Activated CD4-positive, alpha-beta T cell treated with anti-CD3 and anti-CD28 coated beads, Interleukin-2, Interleukin-6, amounts not matched to agents 100 ng/mL and 50 ng/mL, durations not matched to agents 16 hours and 8 hours (primary cell): ENCODE measurements around the gene USP30.
A peak's percentile ranks its signal among the peaks of the same experiment; 100 is the strongest.

ENCODE experiments used
- DNase-seq: peaks from one replicate; pipeline ENCODE4 v3.0.0-alpha.2; 2020

USP30 gene

DNA sequence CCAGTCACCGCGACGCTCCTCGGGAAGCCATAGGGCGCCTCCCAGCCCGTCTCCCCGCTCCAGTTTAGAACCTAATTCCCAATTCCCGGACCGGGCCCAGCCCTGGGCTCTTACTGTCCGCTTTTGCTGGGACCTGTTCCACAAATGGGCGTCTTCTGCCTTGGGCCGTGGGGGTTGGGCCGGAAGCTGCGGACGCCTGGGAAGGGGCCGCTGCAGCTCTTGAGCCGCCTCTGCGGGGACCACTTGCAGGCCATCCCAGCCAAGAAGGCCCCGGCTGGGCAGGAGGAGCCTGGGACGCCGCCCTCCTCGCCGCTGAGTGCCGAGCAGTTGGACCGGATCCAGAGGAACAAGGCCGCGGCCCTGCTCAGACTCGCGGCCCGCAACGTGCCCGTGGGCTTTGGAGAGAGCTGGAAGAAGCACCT lies 45.8 kb downstream of the USP30 start:
- DNase-seq, result no peak

- DNase-seq, result no peak
Observed at GRCh38 chr12:109098651-109099050, 46.3 kb downstream of the USP30 start.

DNA sequence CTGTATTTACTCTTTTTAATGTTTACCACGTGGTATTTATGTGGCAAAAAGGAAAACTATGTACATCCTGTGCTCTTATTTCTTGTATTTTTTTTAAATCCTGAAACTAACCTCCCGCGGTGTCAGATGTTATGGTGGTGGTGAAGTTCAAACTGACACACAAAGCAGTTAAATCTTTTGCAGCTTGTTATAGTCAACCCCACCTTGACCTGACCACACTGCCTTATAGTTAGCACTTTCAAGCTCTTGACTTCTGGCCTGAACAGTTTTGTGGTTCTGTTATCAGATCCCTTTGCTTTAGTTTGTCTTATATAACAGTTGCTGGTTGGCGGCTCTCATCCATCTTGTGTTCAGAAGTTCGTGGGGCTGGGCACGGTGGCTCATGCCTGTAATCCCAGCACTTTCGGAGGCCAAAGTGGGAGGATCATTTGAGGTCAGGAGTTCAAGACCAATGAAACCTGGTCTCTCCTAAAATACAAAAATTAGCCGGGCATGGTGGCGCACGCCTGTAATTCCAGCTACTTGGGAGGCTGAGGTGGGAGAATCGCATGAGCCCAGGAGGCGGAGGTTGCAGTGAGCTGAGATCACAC lies 47.1 kb downstream of the USP30 start:
- DNase-seq, result no peak

- DNase-seq, result no peak
Observed at GRCh38 chr12:109100741-109101140, 48.4 kb downstream of the USP30 start.

DNA sequence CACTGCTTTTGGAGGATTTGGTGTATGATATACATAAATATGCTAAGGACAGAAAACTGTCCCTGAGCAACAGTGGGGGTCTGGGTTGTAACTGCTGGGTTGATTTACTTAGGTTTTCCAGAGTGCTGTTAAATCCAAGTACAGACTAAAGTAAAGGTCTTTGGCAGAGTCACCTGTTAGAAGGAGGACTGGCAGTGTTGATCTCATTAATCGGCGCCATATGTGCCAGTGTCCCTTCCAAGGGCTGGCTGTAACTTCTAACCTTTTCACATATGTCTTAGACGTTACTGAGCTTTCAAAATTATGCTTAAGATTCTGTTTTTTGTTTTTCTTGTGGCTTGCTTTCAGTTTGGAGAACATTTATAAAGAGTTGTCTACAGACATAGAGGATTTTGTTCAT lies 50.1 kb downstream of the USP30 start:
- no peak for DNase-seq

GRCh38 chr12:109105176-109105575 lies 52.8 kb downstream of the USP30 start:
- DNase-seq, result no peak

DNA sequence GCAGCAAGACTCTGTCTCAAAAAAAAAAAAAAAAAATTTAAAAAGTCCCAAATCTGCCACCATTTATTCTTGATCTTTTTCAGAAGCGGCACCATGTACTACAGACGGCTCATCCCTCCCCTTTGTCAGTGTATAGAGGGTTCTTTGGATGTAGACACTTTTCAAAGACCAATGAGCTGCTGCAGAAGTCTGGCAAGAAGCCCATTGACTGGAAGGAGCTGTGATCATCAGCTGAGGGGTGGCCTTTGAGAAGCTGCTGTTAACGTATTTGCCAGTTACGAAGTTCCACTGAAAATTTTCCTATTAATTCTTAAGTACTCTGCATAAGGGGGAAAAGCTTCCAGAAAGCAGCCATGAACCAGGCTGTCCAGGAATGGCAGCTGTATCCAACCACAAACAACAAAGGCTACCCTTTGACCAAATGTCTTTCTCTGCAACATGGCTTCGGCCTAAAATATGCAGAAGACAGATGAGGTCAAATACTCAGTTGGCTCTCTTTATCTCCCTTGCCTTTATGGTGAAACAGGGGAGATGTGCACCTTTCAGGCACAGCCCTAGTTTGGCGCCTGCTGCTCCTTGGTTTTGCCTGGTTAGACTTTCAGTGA lies 57.5 kb downstream of the USP30 start:
- DNase-seq, result no peak

GRCh38 chr12:109110988-109111495 lies 58.7 kb downstream of the USP30 start:
- peak; percentile 65 for DNase-seq

- no peak for DNase-seq
Observed at GRCh38 chr12:109112720-109113465, 60.5 kb downstream of the USP30 start.

DNA sequence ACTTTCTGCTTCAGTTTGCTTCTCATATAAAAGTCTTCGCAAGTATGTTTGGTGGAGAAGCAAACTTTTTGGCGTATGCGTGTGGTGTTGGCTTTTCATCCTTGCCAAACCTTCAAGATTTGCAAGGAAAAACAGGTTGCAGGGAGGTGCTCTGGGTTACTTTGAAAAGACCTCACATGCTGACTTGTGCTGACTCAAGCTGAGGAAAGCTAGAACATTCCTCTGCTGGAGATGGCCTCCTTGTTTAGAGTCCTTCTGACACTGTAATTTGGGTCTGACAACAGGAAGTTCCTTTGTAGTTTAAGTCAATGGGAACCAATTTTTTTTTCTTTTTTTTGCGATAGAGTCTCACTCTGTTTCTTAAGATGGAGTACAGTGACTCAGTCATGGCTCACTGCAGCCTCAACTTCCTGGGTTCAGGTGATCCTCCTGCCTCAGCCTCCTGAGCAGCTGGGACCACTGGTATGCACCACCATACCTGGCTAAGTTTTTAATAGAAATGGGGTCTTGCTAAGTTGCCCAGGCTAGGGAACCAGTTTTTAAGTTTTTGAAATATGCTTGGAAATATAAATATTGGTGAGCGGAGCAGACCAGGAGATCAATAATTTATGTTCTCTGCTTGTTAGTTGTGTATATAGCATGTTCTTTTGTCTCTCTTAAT lies 61.4 kb downstream of the USP30 start:
- no peak for DNase-seq

- DNase-seq, result no peak
Observed at GRCh38 chr12:109114644-109115043, 62.3 kb downstream of the USP30 start.

DNA sequence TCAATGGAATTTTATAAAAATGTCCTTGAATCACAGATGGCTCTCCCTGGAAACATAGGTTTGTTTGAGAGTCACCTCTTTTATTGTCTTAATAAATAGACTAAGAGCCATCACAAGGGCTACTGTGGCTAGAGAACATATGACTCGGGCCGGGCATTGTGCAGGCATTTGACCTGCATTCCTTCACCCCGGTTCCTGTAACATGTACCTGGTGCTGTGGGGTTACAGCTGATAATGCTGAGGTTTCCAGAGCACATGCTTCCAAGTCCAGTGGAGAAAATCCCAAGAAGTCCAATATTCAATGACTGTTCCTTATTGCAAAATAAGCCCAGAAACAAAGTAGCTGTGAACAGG lies 63.0 kb downstream of the USP30 start:
- DNase-seq, result no peak

- no peak for DNase-seq
Observed at GRCh38 chr12:109115758-109116610, 63.6 kb downstream of the USP30 start, which contains the start of gene ACACB. Gene ACACB (plus strand): TSS chr12:109116587. CDS start chr12:109139406, 22,819 bp downstream.

DNA sequence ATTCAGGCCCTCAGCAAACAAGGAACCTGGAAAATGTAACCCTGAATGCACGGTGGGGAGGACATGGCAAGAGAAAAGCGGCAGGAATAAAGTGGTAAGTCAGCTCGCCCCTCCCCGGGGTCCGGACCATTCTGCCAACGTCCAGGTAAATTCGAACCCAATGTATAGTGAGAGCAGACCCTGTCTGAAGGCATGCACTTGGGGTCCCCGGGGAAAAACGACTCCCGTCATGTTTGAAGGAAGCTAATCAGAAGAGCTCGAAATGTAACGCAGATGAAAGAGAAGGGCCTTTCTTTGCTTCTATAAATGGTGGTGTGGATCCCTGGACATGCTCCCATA lies 64.2 kb downstream of the USP30 start:
- no peak for DNase-seq

DNA sequence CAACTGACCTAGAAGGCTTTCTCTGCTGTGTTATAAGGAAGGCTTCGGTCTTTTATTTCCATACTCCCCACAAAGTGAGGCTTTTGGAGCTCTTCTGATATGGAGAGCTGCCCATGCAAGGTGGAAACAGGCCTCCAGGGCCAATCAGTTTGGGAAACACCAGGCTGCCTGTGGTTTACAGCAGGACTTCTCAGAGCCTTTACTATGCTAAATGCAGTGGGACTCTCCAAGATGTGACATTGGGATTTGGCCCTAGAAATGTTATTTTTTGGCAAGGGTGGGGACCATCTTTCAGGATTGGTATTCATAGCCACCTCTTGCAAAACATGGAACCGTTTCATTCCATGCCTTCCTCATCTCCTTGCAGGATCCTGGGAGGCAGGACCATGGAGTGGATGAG lies 67.7 kb downstream of the USP30 start:
- no peak for DNase-seq

- DNase-seq, result no peak
Observed at GRCh38 chr12:109120557-109120956, 68.2 kb downstream of the USP30 start.

GRCh38 chr12:109121346-109121880 lies 69.0 kb downstream of the USP30 start:
- DNase-seq, result no peak

DNA sequence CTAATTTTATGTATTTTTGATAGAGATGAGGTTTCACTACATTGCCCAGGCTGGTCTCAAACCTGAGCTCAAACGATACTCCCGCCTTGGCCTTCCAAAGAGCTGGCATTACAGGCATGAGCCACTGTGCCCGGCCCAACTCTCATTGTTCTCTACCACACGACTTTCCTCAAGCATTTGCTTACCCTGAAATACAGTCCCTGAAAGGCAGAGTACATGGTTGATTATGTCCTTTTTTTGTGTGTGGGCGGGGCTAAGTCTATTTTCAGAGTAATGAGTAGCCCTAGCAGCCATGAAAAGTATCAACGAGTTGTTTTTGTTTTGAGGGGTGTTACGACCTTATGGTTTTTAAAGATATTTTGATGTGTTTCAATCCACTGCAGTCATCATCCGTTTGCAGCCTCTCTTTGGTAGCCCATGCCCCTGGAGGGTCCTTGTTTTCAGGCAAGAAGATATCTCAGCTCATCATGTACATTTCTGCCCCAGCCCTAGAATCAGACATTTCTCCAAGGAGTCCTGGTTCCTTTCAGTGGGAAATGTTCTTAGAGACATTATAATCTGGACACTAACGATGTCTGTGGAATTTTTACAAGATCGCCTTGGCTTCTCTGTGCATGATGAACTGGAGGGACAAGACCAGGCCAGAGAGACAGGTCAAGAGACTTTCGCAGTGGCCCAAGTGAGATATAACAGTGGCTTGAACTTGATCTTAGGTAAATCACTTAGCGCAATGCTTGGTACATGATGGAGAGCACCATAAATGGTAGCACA lies 72.7 kb downstream of the USP30 start:
- DNase-seq, result no peak

DNA sequence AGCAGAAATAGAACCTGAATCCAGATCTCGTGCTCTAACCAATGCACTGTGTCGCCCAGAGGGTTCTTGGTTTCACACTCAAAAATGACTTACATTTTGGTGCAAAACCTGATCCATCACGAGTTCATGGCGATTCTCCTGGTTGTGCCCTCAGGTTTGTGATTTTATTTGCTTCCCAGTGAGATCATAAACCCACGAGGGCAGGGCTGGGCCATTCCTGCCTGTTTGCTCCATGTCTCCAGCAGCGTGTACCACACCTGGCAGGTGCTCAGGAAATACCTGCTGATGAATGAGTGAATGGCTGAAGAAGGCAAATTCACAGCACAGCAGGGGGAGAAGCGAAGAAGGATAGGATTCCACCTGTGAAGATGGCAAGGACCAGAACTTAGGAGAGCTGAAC lies 73.4 kb downstream of the USP30 start:
- no peak for DNase-seq

DNA sequence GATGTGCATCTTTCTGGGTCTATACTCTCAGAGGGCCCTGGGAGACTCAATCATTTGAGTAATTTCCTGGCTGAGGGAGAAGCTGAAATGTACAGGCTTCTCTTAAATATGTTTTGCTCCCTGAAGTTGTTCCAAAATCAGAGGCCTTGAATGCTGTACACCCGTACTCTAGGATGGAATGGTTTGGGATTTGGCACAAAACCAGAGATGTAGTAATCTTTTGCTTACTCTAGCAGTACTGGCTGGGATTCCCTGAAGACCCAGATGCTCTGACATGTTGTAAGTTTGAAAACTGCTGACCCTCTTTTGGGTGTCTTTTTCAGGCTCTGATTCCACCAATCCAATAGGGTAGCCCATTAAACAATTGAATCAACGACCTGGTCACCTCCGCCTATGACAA lies 74.4 kb downstream of the USP30 start:
- no peak for DNase-seq

- DNase-seq, result no peak
Observed at GRCh38 chr12:109127533-109128242, 75.3 kb downstream of the USP30 start.
